ENCODE results near the gene DNAJC15. TPM values are rescaled to one million over a fixed set of nuclear protein-coding genes. Genes with fewer than 3 reads are reported as not detected.

The DNAJC15 gene
- total and polyA plus RNA-seq, 2 donors (not counting 1 experiment from before 2014, with no cell fraction given) = 18.5 to 34.6 TPM

DNA sequence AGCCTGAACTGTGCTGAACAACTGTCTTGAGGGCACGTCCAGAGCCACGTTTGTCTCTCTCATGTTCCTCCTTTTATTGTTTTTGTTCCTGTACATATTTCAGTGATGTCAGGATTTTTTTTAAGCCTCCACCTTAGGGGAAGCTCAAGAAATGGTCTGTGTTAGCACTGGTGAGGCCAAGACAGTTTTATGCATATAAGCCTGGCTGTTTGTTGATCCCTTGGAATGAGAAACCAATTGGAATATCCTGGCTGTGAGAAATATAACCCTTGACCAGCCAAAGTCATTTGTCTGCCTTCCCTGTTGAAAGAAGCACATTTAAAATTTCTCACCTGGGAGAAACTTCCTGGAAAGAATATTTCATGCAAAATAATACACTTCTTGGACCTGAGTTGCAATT lies 115.8 kb downstream of the DNAJC15 start:
- Histone ChIP-seq H3K4me1 (ENCODE audit: control insufficient read depth, extremely low read depth, insufficient read depth, low read length) (no peaks in the 10 kb centered on the region), H3K4me2 (ENCODE audit: extremely low read depth, insufficient read depth, low read length) (no peak overlapping the region), H3K36me3 (ENCODE audit: control insufficient read depth, insufficient read depth, low read length) (no peaks in the 10 kb centered on the region), H2AFZ (ENCODE audit: low read length) (no peak overlapping the region), H3K9me3 (ENCODE audit: control insufficient read depth, insufficient read depth, low read depth, low read length) (no peaks in the 10 kb centered on the region), H4K20me1 (ENCODE audit: control insufficient read depth, extremely low read depth, insufficient read depth, low read length) (no peaks in the 10 kb centered on the region), H3K79me2 (ENCODE audit: control insufficient read depth, insufficient read depth, low read length) (no peaks in the 10 kb centered on the region), H3K4me3 (replicated peaks in 1 of 4; ENCODE audit: control extremely low read depth in 1 of 4, insufficient read depth in 1 of 4, low read depth in 3 of 4, low read length in 4 of 4) (no peak overlapping the region), H3K27me3 (ENCODE audit: control insufficient read depth, insufficient read depth, low read length) (peaks cover 7% of the 10 kb centered on the region), H3K27ac (ENCODE audit: insufficient read depth, low read length) (no peak overlapping the region), H3K9ac (ENCODE audit: insufficient read depth, low read length) (no peak overlapping the region)
- TF ChIP-seq CTCF (conservative IDR thresholded peaks at IDR 0.05 in 1 of 2, IDR thresholded peaks at IDR 0.05 in 1 of 2; ENCODE audit: low read depth in 1 of 2, low read length in 2 of 2) (no peak), EZH2 (IDR thresholded peaks at IDR 0.05; ENCODE audit: low read length, missing control alignments) (no peak)
- no peak for DNase-seq (ENCODE audit: low read depth in 2 of 2)

GRCh38 chr13:43139921-43140320 lies 116.5 kb downstream of the DNAJC15 start:
- H3K27ac ChIP-seq (ENCODE audit: insufficient read depth, low read length) = no peak overlapping the region
- no peaks in the 10 kb centered on the region for H3K4me1 ChIP-seq (ENCODE audit: control insufficient read depth, extremely low read depth, insufficient read depth, low read length)
- H3K9me3 ChIP-seq (ENCODE audit: control insufficient read depth, insufficient read depth, low read depth, low read length) = no peaks in the 10 kb centered on the region
- H3K79me2 ChIP-seq (ENCODE audit: control insufficient read depth, insufficient read depth, low read length) = no peaks in the 10 kb centered on the region
- no peaks in the 10 kb centered on the region for H4K20me1 ChIP-seq (ENCODE audit: control insufficient read depth, extremely low read depth, insufficient read depth, low read length)
- no peak overlapping the region for H3K4me3 ChIP-seq (replicated peaks in 1 of 4; ENCODE audit: control extremely low read depth in 1 of 4, insufficient read depth in 1 of 4, low read depth in 3 of 4, low read length in 4 of 4)
- peaks cover 7% of the 10 kb centered on the region for H3K27me3 ChIP-seq (ENCODE audit: control insufficient read depth, insufficient read depth, low read length)
- no peaks in the 10 kb centered on the region for H3K36me3 ChIP-seq (ENCODE audit: control insufficient read depth, insufficient read depth, low read length)
- H2AFZ ChIP-seq (ENCODE audit: low read length) = no peak overlapping the region
- H3K4me2 ChIP-seq (ENCODE audit: extremely low read depth, insufficient read depth, low read length) = no peak overlapping the region
- DNase-seq (ENCODE audit: low read depth in 2 of 2) = no peak
- no peak overlapping the region for H3K9ac ChIP-seq (ENCODE audit: insufficient read depth, low read length)
- no peak for TF ChIP-seq CTCF (conservative IDR thresholded peaks at IDR 0.05 in 1 of 2, IDR thresholded peaks at IDR 0.05 in 1 of 2; ENCODE audit: low read depth in 1 of 2, low read length in 2 of 2)
- no peak for TF ChIP-seq EZH2 (IDR thresholded peaks at IDR 0.05; ENCODE audit: low read length, missing control alignments)

DNA sequence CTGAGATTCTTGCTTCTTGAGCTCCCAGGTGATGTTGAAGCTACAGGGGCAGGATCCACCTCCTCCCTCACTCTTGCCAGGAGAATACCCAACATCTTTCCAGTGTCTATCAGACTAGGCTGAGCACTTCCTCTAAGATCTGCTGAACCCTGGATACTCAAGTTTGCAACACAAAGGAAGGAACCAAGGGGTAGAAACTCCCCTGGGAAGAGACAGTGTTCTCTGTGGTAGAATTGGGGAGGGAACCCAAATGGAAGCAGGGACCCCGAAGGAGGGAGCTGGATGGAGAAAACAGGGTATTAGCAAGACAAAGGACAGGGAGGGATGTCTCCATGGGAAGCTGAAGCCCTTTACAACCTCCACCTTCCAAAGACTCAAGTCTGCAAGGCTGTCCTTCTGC lies 117.6 kb downstream of the DNAJC15 start:
- H4K20me1 ChIP-seq (ENCODE audit: control insufficient read depth, extremely low read depth, insufficient read depth, low read length) = no peaks in the 10 kb centered on the region
- no peaks in the 10 kb centered on the region for H3K4me1 ChIP-seq (ENCODE audit: control insufficient read depth, extremely low read depth, insufficient read depth, low read length)
- H3K36me3 ChIP-seq (ENCODE audit: control insufficient read depth, insufficient read depth, low read length) = no peaks in the 10 kb centered on the region
- peaks cover 10% of the 10 kb centered on the region for H3K27me3 ChIP-seq (ENCODE audit: control insufficient read depth, insufficient read depth, low read length)
- TF ChIP-seq EZH2 (IDR thresholded peaks at IDR 0.05; ENCODE audit: low read length, missing control alignments) (no peak), CTCF (conservative IDR thresholded peaks at IDR 0.05 in 1 of 2, IDR thresholded peaks at IDR 0.05 in 1 of 2; ENCODE audit: low read depth in 1 of 2, low read length in 2 of 2) (no peak)
- H3K4me2 ChIP-seq (ENCODE audit: extremely low read depth, insufficient read depth, low read length) = no peak overlapping the region
- H2AFZ ChIP-seq (ENCODE audit: low read length) = no peak overlapping the region
- no peak for DNase-seq (ENCODE audit: low read depth in 2 of 2)
- no peaks in the 10 kb centered on the region for H3K79me2 ChIP-seq (ENCODE audit: control insufficient read depth, insufficient read depth, low read length)
- H3K27ac ChIP-seq (ENCODE audit: insufficient read depth, low read length) = no peak overlapping the region
- no peak overlapping the region for H3K9ac ChIP-seq (ENCODE audit: insufficient read depth, low read length)
- H3K9me3 ChIP-seq (ENCODE audit: control insufficient read depth, insufficient read depth, low read depth, low read length) = no peaks in the 10 kb centered on the region
- no peak overlapping the region for H3K4me3 ChIP-seq (replicated peaks in 1 of 4; ENCODE audit: control extremely low read depth in 1 of 4, insufficient read depth in 1 of 4, low read depth in 3 of 4, low read length in 4 of 4)

Data from fibroblast of lung (primary cell).